ENCODE measurements around the gene KRTAP4-9.
"Not testable (repeated sequence)": the region's sequence is repeated elsewhere in the genome, so short reads cannot be mapped to it uniquely, and the experiment has no call there.

KRTAP4-9 gene

GRCh38 chr17:41147531-41148204 lies 42.5 kb downstream of the KRTAP4-9 start:
- no peak for DNase-seq (ENCODE audit: extremely low read depth, insufficient read length)
- H3K4me3 ChIP-seq (replicated peaks; ENCODE audit: low read depth, low read length) = no peak overlapping the region
- no peak for TF ChIP-seq CTCF (IDR thresholded peaks at IDR 0.05; ENCODE audit: insufficient read depth, low read length, poor library complexity, severe bottlenecking)
- no peaks in the 10 kb centered on the region for H3K36me3 ChIP-seq (ENCODE audit: control insufficient read depth, insufficient read depth, low read length)
- no peaks in the 10 kb centered on the region for H3K27me3 ChIP-seq (replicated peaks; ENCODE audit: control insufficient read depth, insufficient read depth, low read length)

- DNase-seq (ENCODE audit: extremely low read depth, insufficient read length); H3K27me3 ChIP-seq (replicated peaks; ENCODE audit: control insufficient read depth, insufficient read depth, low read length); H3K4me3 ChIP-seq (replicated peaks; ENCODE audit: low read depth, low read length); H3K36me3 ChIP-seq (ENCODE audit: control insufficient read depth, insufficient read depth, low read length): not testable (repeated sequence)
These were observed 43.9 kb downstream of the KRTAP4-9 start for GRCh38 chr17:41148971-41149651.

- Histone ChIP-seq H3K27me3 (replicated peaks; ENCODE audit: control insufficient read depth, insufficient read depth, low read length) (no peaks in the 10 kb centered on the region), H3K36me3 (ENCODE audit: control insufficient read depth, insufficient read depth, low read length) (no peaks in the 10 kb centered on the region), H3K4me3 (replicated peaks; ENCODE audit: low read depth, low read length) (no peak within 1 kb of the TSS)
- no peak for TF ChIP-seq CTCF (IDR thresholded peaks at IDR 0.05; ENCODE audit: insufficient read depth, low read length, poor library complexity, severe bottlenecking)
- no peak for DNase-seq (ENCODE audit: extremely low read depth, insufficient read length)
These were observed 44.4 kb downstream of the KRTAP4-9 start, which contains the start of gene KRTAP4-5 for GRCh38 chr17:41149652-41149985. Gene KRTAP4-5 (minus strand): TSS chr17:41149825. CDS start chr17:41149767, 58 bp downstream.

- Histone ChIP-seq H3K27me3 (replicated peaks; ENCODE audit: control insufficient read depth, insufficient read depth, low read length) (no peaks in the 10 kb centered on the region), H3K36me3 (ENCODE audit: control insufficient read depth, insufficient read depth, low read length) (no peaks in the 10 kb centered on the region), H3K4me3 (replicated peaks; ENCODE audit: low read depth, low read length) (no peak overlapping the region)
- no peak for TF ChIP-seq CTCF (IDR thresholded peaks at IDR 0.05; ENCODE audit: insufficient read depth, low read length, poor library complexity, severe bottlenecking)
- no peak for DNase-seq (ENCODE audit: extremely low read depth, insufficient read length)
These were observed 44.8 kb downstream of the KRTAP4-9 start for GRCh38 chr17:41150026-41150425.

- TF ChIP-seq CTCF (IDR thresholded peaks at IDR 0.05; ENCODE audit: insufficient read depth, low read length, poor library complexity, severe bottlenecking) = no peak
- no peak overlapping the region for H3K4me3 ChIP-seq (replicated peaks; ENCODE audit: low read depth, low read length)
- H3K36me3 ChIP-seq (ENCODE audit: control insufficient read depth, insufficient read depth, low read length) = no peaks in the 10 kb centered on the region
- no peak for DNase-seq (ENCODE audit: extremely low read depth, insufficient read length)
- H3K27me3 ChIP-seq (replicated peaks; ENCODE audit: control insufficient read depth, insufficient read depth, low read length) = no peaks in the 10 kb centered on the region
These were observed 46.3 kb downstream of the KRTAP4-9 start for GRCh38 chr17:41151525-41151924.

GRCh38 chr17:41153856-41154255 lies 48.7 kb downstream of the KRTAP4-9 start:
- Histone ChIP-seq H3K27me3 (replicated peaks; ENCODE audit: control insufficient read depth, insufficient read depth, low read length) (no peaks in the 10 kb centered on the region), H3K4me3 (replicated peaks; ENCODE audit: low read depth, low read length) (no peak overlapping the region), H3K36me3 (ENCODE audit: control insufficient read depth, insufficient read depth, low read length) (no peaks in the 10 kb centered on the region)
- no peak for TF ChIP-seq CTCF (IDR thresholded peaks at IDR 0.05; ENCODE audit: insufficient read depth, low read length, poor library complexity, severe bottlenecking)
- no peak for DNase-seq (ENCODE audit: extremely low read depth, insufficient read length)
